Fibroblast of mammary gland (primary cell): ENCODE measurements around the gene SCAMP2.
A peak's percentile ranks its signal among the peaks of the same experiment; 100 is the strongest.

Source experiments
- DNase-seq: peaks from one replicate; pipeline ENCODE4 v3.0.0-alpha.2; 2010; ENCODE audit warnings: low read depth
- H3K4me3 ChIP-seq: 2 replicates; pipeline ENCODE4 v1.5.1; 2011; ENCODE audit warnings: low read depth, mild to moderate bottlenecking, low read length, moderate library complexity; ENCODE audit not compliant: control insufficient read depth
- CTCF ChIP-seq: conservative IDR thresholded peaks from 2 replicates; pipeline ENCODE4 v1.5.1; 2011; ENCODE audit warnings: low read depth, low read length, inconsistent platforms; ENCODE audit not compliant: control insufficient read depth, insufficient read depth

Gene SCAMP2

DNA sequence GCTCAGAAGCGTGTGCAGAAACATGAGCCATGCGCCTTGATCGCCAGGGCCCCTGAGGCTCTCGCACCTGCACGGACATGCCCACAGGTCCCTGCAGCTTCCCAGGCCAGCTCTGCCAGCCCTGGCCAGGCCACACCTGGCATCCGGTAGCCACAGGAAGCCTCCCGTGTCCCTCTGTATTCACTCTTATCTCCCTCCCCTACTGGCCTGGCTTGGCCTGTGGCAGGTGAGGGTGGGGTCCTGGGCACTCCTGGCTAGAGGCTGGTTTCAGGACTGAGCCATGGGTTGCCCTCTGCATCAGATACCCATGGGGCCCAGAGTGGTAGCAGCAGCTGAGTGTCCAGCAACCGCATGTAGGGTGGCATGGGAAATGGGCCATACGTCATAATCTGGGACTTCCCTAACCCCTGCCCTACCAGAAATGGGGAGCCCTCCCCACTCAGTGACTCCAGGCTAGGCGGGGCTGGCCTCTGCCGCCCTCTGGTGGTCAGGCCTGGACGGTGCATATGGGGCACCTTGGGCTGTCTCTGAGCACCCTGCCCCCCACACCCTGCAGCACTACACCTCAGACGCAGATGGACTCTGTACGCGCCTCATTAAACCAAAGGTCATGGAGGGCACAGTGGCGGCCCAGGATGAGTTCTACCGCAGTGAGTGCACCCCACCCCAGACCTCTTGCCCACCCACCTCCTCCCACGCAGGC lies 73.2 kb downstream of the SCAMP2 start:
- H3K4me3 ChIP-seq: no peak overlapping the region
- TF ChIP-seq CTCF: peak; percentile 92
- peak; percentile 66 for DNase-seq

DNA sequence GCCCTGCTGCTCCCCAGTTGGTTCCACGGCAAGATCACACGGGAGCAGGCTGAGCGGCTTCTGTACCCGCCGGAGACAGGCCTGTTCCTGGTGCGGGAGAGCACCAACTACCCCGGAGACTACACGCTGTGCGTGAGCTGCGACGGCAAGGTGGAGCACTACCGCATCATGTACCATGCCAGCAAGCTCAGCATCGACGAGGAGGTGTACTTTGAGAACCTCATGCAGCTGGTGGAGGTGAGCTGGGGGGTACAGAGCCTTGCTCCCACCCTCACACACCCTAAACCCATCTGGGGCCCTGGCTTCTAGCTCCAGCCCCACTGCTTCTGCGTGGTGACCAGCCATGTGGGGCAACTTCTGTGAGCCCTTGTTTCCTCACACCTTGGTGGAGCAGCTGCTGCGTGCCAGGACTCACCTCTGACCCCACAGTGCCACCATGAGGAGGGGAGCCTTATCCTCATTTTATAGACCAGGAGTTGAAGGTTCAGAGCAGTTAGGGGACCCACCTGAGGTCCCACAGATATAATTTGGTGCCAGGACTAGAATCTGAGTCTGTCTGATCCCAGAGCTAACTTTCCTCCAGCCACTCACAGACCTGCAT lies 73.8 kb downstream of the SCAMP2 start:
- no peak for DNase-seq
- no peak overlapping the region for H3K4me3 ChIP-seq
- TF ChIP-seq CTCF: no peak

DNA sequence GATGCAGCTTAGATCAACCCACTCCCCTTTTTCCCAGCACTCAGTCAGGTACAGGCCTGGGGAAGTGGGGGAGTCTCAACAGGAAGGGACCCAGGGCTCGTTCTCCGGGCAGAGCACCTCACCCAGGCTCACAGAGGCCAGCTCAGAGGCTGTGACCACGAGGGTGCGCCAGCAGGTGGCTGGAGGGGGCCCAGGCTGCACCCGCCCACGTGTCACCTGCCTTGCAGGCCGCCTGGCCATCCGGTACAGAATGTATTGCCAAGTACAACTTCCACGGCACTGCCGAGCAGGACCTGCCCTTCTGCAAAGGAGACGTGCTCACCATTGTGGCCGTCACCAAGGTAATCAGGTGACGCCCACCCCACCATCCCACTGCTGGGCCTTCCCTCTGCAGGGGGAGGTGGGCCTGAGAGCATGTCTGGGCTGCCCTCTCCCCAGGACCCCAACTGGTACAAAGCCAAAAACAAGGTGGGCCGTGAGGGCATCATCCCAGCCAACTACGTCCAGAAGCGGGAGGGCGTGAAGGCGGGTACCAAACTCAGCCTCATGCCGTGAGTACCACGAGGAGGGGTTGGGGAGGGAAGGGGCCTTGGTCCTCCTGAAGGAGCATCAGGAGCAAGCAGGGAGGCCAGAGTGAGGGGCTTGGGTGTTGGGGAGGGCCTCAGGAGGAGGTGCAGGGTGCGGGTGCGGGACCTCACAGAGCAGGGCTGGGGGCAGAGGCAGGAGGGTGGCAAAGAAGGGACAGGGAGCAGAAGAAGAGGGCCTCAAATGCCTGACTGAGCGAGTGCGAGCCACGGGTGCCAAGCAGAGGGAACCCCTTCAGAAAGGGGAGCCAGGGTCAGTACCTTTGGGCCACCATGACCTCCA lies 74.5 kb downstream of the SCAMP2 start:
- no peak for DNase-seq
- no peak overlapping the region for H3K4me3 ChIP-seq
- TF ChIP-seq CTCF: no peak

- no peak for TF ChIP-seq CTCF
- no peak overlapping the region for H3K4me3 ChIP-seq
- no peak for DNase-seq
Measured at GRCh38 chr15:74795966-74796625, 77.1 kb downstream of the SCAMP2 start.

DNA sequence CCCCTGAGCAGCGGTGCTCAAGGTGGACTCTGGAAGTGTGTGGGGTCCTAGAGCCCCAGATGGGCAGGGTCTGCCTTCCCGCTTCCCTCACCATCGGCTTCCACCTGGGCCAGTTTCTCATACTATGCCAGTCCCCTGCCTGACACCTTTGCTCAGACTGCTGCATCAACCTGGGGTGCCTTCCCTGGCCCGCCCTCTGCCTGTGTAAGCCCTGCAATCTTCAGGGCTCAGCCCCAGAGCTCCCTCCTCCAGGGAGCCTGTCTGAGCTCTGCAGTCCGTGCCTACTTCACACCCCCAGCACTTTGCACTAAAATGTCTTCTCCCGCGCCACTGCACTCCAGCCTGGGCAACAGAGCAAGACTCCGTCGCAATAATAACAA lies 78.2 kb downstream of the SCAMP2 start:
- TF ChIP-seq CTCF: no peak
- no peak for DNase-seq
- H3K4me3 ChIP-seq: no peak overlapping the region

DNA sequence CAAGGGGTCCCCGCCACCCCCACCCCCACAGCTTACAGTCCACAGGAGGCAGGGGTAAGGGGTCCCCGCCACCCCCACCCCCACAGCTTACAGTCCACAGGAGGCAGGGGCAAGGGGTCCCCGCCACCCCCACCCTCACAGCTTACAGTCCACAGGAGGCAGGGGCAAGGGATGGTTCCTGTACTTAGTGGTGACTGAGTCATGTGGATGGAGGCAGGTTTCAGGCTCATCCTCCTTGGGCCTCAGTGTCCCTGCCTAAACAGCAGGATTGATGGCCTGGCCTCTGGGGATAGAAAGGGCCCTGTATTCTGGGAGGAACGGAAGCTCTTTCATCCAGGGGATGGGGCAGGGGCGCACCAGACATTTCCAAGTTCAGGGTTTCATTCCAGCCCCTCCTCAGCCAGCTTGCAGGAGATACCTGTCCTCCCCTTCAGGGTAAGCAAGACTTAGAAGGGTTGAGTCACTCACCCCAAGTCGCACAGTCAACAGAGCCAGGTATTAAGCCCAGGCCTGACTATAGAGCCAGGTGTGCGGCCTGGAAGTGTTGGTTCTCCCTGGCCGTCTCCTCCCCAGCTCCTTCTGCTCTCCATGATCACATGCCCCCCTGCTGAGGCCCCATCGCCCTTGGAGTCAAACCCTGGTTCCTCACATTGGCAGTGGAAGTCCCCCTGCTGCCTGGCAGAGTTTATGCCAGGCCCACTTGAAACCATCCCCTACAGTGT lies 78.8 kb downstream of the SCAMP2 start:
- DNase-seq: no peak
- H3K4me3 ChIP-seq: no peak overlapping the region
- TF ChIP-seq CTCF: no peak
